Activated gamma-delta T cell treated with Interleukin-2 at 50 U/mL for 16 hours (primary cell): ENCODE measurements around the gene EFNA5.

ENCODE experiments used
- DNase-seq: peaks from one replicate; pipeline ENCODE4 v3.0.0-alpha.2; 2020

Gene EFNA5

DNA sequence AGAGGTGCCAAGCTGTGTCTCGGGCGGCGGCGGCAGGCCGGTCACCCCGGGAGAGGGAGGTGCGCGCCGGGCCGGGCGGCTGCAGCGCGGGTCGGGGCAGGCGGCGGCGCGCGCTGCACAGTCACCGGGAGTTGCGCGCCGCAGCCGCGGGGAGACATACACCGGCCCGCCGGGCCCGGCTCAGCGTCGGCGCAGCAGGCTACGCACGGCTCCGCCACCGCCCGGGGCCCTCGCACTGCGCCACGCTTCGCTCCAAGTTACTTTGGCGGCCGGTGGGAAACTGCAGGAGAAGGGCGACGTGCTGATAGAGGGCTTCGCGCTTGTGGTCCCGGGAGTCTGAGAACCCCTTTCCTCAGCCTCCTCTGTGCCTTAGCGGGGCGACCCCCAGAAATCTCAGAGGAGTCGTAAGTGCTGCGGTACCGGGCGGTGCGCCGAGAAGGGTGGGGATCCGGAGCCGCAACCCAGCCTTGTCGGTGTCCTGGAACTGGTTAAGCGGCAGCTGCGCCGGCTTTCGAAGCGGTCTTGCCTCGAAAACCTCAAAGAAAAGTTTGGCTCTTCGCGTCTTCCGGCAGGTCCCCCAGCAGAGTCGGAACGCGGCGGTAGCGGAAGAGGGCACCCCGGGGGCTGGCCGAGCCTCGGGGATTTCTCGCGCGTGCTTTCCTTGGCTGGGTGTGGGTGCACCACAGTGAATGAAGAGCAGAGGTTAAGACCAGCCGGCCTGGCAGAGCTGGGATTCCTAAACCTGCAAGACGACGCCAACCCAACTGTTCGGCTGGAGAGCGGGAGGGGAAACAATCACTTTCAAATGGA, at the start of gene EFNA5:
TSS of gene EFNA5 (minus strand) at position 6 of the 810 bp plus-strand sequence.
- no peak for DNase-seq

DNA sequence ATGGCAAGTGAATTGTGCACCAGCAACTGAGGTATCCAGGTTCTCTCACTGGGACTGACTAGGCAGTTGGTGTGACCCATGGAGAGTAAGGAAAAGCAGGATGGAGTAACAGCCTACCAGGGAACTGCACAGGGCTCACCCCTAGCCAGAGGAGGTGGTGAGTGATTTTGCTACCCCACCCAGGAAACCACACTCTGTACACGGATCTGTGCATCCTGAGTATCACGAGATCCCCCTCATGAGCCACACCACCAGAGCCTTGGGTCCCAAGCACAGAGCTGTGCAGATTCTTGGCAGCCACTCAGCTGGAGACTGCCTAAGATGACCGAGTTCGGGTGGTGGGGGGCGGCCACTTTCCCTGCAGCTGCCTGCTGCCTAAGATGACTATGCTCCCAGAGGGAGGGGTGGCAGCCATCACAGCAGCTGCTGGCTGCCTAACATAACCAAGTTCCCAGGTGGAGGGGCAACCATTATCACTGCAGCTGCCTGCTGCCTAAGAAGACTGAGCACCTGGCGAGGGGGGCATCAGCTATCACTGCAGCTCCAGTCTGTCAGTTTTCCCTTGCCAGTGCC, 48.4 kb upstream of the EFNA5 start:
- no peak for DNase-seq

DNA sequence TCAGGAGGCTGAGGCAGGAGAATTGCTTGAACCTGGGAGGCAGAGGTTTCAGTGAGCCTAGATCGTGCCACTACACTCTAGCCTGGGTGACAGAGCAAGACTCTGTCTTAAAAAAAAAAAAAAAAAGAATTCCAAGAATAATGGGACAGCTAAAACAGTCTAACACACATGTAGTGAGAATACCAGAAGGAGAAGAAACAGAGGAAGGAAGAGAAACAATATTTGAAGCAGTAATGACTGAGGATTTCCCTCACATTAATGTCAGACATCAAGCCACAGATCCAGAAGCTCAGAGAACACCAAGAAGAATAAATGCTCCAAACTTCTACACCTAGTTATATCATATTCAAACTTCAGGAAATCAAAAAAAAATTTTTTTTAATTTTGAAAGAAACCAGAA, 47.1 kb upstream of the EFNA5 start:
- DNase-seq, result no peak

DNA sequence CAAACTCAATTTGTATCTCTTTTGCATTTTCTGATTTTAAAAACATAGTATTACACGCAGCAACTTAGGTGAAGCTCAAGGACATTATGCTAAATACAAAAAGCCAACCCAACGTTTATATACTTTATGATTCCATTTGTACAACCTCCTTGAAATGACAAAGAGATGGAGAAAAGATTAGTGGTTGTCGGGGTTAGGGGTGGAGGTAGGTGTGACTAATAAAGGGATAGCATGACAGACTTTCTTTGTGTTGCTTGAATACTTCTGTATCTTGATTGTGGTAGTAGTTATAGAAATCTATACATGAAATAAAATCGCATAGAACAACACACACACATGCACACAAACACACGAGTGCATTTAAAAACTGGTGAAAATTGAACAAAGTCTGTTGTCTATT, 42.5 kb upstream of the EFNA5 start:
- no peak for DNase-seq

DNA sequence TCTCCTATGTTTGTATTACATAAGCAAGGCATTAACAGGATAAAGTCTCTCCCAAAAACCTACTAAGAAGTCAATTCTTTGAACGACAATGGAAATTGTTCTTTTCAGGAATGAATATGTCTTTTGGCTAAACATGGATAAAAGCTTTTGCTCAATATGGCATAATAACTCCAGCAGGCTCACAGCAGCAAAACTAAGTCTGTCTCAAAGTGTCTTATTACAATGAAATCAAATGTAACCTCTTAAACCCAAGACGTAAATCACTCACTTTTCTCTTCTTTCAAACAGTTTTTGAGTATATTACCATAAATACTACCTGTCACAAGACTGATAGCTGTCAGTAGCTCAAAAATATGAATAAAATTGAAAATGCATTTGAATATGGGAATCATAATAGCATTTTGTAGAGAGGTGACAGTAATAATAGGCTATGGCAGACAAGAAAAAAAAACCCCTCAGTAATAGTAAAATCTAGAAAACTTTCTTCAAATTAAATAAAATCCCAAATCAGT, 41.7 kb upstream of the EFNA5 start:
- DNase-seq, result no peak

DNA sequence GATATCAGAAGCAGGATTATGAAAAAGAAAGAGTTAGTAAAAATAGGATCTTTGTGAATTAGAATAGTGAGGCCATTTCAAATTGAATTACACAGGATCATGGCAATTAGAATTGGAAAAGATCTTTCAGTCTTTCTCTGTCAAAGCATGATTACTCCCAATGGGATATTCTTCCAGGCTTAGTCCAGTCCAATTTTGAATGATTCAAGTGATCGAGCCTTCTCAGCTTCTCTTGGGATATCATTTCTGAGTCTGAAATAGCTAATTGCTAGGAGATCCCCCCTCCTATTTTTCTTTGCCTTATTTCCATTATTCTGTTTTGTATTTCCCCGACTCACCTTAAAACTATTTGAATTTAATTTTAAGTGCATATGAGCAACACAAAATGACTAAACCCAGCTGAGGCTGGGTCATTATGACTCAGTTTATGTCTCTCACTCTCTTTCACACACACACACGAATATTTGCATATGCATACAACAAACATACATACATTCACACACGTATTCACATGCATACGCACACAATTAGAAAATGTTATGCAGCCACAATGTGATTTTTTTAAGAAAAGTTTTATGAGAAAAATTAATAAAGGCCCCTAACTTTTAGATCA, 34.8 kb upstream of the EFNA5 start:
- DNase-seq, result no peak

DNA sequence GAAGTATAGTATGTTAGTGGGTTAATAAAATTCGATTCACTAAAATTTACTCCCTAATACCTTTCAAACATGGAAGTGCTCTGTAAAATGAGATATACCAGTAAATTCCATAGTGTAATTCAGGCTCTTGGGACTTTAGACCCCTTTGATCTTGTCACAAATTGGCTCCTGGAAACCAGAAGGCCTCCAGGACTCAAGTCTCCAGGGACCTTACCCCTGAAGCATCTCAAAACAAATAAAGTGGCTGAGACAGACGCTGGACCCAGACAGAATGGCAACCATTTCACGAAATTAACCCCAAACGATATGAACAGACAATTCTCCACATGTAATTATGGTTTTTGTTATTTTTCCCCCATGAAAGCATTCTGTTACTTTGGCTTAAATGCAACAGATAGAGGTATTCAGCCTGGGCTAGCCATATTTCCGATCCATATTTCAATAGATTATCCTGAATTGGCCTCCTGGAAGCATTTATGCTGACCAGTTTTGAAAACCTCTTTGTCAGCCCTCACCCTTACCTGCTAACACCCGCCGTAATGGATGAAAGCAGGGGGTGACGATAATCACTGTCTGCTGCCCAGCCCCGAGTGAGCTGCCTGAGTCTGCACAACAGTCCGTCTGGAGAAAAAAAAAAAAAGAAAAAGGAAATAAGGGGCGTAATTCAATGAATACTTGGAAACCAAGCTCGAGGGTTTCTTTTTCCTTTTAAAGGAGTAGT, 34.1 kb upstream of the EFNA5 start:
- no peak for DNase-seq

DNA sequence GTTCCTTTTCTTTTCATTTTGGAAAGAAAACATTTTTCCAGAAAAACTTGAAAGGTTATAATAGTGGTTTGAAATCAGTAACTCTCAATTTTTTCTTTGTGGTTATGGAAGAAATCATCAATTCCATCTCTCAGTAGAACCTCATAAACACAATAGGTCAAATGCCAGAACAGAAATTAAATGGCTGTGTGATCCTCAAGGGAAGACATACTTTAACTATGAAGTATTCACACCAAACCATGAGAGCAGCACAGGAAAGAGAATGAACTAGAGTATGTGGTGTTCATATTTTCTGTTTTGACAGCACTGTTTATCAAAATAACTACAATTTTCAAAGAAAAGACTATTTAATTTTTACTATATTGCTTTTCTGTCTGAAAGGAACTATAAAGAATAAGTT, 29.7 kb upstream of the EFNA5 start:
- DNase-seq, result no peak

DNA sequence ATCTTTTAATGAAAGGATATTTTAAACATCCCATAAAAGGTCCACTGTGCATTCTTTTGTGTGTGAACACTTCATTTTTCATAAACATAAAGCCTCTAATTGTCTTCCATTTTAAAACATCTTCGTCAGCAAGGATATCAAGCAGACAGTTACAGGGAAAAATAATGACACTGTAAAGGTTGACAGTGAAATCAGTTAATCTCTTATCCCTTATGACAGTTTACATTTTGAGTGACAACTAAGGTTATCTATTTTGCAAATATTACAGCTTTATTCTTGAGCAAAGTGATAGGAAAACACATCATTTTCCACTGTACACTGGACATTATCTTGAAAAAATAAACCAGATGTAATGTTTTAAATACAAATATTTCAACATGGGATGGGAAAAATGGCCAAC, 28.7 kb upstream of the EFNA5 start:
- no peak for DNase-seq

DNA sequence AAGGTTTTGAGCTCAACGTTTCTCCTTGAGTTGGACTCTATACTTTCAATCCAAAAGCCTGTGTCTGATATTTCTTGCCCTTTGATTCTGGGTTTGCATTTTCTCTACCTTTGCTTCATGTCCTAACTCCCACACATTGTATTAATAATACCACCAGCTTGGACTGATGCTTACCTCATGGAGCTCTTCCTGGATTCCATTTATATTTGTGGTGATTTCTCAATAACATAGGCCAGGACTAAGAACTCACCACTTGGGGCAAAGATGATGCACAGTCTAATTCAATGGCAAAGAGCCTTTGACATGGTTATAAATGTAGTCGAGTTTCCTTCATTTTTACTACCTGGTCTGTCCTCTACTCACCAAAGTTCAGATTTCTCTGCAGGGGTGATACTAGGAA, 27.5 kb upstream of the EFNA5 start:
- no peak for DNase-seq

DNA sequence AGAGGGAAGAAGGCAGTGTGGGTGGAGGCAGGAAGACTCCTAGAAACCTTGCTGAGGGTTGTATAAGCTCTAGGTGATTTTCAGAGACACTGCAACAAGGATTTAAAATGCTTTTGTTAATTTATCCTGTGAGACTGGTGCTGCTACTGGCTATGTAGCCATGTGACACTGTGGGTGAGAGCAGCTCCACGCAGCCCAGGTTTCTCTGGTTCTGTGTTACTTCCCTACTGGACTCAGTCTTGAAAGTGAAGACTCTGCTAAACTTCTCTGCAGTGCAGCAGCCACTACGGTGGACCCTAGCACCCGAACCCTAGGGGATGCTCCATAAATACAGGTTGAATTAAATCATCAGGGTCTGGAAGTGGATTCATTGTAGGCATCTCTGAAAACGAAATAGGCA, 25.8 kb upstream of the EFNA5 start:
- no peak for DNase-seq

DNA sequence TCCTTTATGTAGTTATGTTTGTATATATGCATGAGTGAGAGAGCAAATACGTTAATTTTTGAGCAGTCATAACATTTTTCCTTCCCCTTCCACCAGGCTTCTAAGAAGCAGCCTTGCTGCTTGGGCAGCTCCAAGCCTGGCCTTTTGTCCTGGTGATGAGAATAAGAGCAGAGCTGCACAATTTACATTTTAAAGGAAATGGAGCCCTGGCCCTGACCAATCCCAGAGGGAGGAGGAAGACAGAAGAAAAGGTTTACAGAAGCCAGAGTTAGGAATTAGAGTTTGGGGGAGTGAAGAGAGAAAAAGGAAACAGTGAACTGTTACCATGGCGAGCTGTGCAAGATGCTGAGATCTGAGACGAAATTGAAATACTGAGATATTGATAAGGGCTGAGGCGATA, 25.3 kb upstream of the EFNA5 start:
- no peak for DNase-seq

DNA sequence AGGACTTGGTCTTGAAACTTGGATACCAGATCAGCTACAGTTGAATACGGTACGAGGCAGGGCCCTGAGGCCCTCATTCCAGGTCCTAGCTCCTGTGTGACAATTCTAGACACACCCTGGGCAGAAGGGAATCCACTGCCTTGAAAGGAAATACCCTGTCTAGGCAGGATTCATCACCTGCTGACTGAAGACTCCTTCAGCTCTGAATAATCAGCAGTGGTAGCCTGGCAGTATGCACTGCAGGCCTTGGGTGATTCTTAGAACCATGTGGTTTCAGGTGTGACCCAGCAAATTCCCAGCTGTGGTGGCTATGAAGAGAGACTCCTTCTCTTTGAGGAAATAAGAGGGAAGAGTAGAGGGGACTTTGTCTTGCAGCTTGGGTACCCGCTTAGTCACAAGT, 17.2 kb upstream of the EFNA5 start:
- DNase-seq, result no peak

DNA sequence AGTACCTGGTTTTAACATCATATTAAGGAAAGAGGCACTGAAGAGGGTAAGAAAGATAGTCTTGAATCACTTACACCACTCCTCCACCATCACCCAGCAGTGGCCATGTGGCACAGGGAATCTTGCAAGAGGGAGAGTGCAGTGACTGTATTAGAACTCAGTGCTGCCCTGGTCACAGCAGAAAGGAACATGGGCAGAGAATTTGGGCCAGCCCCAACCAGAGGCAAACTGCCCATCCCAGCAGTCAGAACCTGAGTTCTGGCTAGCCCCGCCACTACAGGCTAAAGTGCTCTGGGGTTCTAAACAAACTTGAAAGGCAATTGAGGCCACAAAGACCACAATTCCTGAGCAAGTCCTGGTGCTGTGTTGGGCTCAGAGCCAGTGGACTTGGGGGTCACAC, 16.7 kb upstream of the EFNA5 start:
- DNase-seq, result no peak

DNA sequence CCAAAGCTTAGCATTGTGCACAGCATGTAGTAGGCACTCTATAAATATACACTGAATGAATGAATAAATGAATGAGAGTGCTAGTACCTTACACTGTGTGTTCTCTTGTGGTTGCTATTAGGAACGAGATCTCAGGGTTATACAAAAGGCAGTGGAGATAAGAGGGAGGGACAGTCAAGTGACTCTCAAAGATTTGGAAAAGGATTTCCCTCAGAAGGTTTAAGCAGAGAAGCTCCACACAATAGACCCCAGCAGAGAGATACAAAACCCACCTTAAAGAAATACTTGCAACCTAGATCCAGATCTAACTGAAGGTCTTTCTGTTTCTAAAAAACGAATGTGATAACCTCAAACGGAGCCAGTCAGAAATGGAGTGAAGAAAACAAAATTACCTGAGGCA, 11.8 kb upstream of the EFNA5 start:
- no peak for DNase-seq

DNA sequence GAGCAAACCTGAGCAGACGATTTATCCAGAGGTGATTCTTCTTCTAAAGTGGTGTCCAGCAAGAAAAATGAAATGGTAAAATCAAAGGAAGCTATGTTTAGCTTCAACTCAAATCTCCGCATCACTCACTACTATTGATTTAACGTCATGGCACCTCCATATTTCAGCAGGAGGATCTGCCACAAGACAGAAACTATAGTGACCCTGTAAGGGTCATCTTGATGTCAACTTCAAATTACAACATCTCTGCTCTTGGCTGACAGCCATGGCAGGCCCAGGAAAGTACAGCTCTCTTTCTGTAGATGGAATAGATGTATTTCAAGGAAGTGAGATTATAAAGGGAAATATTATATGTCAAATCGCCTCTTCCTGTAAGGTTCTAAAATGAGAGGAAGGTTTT, 10.1 kb upstream of the EFNA5 start:
- DNase-seq, result no peak

DNA sequence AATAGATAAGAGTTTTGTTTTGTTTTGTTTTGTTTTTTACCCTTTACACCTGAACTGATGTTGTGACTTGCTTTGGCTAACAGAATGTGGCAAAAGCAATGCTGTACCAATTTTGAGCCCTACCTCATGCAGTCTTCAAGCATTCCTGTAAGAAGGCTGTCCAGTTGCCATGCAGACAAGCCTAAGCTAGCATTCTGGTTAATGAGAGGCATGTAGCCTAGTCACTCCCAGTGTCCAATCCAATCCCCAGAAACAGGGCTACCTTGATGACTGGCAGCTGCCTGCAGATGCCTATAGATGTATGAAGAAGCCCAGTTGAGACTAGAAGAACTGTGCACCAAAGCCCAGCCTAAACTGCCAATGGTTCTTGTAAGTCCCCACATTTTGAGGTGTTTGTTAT, 9.4 kb upstream of the EFNA5 start:
- DNase-seq, result no peak

DNA sequence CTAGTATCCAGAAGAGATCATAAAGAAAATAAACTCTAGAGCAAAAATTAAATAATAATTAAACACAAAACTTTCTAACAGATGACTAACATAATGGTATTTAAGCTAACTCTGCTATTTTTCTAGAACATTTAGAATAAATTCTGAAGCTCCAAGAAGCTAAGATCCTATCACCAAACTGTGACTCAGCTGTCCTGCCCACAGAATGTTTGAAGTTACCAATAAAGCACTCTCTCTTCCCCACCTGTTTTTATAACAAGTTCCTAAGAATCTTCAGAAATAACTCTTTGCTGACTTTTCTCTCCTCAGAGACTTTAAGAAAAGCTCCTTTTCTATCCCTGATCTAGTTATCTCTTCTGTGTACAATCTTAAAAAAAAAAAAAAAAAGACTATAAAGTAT, 6.0 kb upstream of the EFNA5 start:
- DNase-seq, result no peak

DNA sequence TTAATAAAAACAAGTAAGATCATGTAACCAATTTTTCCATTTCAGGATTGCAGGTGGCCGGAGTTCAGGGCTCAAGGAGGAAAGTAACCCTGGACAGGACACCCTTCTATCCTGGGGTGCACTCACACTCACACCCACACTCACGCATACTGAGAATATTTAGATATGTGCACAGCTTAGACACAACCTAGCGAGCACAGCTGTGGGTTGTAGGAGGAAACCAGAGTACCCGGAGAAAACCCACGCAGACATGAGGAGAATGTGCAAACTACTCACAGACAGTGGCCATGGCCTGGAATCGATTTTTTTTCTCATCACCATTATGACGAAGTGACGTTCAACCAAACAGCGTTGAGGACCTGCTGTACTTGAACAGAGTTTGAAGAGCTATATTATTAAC, 4.5 kb upstream of the EFNA5 start:
- DNase-seq, result no peak

DNA sequence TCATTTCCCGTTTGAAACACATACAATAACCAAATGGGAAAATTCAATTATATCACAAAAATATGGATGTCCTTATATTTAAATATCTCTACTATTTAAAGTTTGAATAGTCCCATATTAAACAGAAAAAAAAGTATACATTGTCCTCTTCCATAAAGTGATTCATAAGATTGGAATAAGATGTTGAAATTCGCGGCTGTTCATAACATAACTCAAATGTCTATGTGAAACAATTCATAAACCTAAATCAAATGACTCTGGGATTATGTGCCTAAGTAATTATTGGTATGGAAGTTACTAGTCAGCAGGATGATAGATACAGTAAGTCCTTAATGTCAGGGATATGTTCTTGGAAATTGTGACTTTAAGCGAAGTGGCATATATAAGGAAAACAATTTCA, 3.9 kb upstream of the EFNA5 start:
- DNase-seq, result no peak

DNA sequence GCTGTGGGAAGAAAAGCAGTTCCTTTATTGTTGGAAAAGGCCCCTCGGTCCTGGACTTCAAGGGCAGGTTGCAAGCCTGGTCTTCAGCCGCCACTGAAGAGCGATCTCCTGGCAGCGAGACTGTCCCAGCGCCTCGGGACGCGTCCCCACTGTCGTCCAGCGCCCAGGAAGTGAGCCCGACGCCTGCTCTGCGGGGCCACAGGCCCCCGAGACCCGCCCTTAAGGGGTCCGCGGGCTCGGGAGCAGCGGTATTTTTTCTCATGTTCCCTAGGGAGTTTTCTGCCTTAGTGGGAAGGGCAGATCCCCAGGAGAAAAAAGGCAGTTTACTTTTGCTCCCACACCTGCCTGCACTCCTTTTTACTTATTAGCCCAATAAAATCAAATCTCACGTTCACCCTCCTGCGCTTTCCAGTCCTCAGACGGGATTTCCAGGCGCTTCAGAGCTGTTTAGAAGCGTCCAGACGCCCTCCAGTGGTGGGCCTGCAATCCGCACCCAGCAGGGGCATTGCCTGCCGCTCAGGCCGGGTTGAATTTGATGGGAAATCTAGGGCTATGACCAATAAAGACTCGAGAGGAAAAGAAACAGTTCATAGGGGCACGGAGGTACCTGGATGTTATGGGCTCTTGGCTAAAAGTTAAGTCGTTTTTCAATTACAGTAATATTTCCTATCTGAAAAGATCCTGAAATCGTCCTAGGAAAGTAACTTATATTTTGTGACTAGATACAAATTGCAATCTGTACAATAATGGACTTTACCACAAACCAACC, 2.8 kb upstream of the EFNA5 start:
- peak; percentile 54 for DNase-seq

DNA sequence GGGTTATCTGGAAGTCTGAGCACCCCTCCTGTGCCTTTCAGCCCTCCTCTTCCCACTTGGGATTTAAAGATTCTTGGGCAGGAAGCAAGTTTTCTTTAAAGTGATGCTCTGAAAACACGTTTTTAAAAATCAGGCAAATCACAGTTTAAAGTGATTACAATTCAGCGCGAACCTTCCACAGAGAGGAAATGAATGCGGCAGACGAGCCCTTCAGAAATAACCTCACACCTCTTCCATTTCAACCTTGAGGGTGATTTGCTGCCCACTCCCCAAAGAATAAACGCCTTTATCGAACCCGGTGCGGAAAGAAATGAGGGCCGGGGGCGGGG, 2.3 kb upstream of the EFNA5 start:
- DNase-seq, result no peak
